Measurements from ENCODE around the gene DENND4A.

Gene DENND4A

DNA sequence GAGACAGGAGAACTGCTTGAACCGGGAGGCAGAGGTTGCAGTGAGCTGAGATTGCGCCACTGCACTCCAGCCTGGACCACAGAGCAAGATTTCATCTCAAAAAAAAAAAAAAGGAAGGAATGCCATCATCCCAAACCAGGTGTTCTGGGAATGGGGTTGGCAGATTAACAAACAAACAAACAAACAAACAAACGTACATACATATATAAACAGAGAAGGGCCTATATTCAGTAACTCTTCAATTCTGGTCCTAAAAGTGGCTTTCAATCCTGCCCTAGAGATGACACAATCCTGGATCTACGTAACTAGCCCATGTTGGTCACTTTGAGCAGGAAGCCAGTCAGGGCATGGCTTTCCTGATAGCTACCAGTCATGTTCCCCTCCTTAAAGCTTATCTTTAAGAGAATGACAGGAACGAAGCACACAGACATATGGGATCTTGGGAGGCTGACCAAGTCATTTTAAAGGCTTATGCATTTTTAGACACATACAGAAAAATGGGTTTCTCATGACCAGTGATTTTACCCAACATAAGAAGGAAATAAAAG is 47.3 kb upstream of the DENND4A start (continued):
- TF ChIP-seq CTCF (tag by site-specific recombination; IDR thresholded peaks at IDR 0.05) (no peak), ZNF585B (tag by site-specific recombination; IDR thresholded peaks at IDR 0.05) (no peak), ZNF660 (tag by site-specific recombination; IDR thresholded peaks at IDR 0.05) (no peak), KLF7 (tag by site-specific recombination; IDR thresholded peaks at IDR 0.05; ENCODE audit: borderline replicate concordance) (no peak)
- TF ChIP-seq, protein P1, sequence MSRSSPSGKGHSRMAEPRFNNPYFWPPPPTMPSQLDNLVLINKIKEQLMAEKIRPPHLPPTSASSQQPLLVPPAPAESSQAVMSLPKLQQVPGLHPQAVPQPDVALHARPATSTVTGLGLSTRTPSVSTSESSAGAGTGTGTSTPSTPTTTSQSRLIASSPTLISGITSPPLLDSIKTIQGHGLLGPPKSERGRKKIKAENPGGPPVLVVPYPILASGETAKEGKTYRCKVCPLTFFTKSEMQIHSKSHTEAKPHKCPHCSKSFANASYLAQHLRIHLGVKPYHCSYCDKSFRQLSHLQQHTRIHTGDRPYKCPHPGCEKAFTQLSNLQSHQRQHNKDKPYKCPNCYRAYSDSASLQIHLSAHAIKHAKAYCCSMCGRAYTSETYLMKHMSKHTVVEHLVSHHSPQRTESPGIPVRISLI (tag by site-specific recombination; IDR thresholded peaks at IDR 0.05): no peak

- CTCF ChIA-PET: interaction anchor here (0.6 to 7.1 kb wide), 23 partner anchors 8 to 321 kb away, joined by 3 to 57 read pairs (median 4); partner anchors contain the start of gene RAB11A
- POLR2A ChIA-PET: interaction anchor here (0.6 kb wide), 1 partner anchor 418 kb away, joined by 3 read pairs; no protein-coding TSS in a partner anchor
- TF ChIP-seq PRDM1 (tag by site-specific recombination; IDR thresholded peaks at IDR 0.05) (peak; percentile 88), ZNF112 (tag by site-specific recombination; IDR thresholded peaks at IDR 0.05) (no peak), SCRT2 (tag by site-specific recombination; IDR thresholded peaks at IDR 0.05) (no peak), ZNF555 (tag by site-specific recombination; conservative IDR thresholded peaks at IDR 0.05) (no peak), SP2 (tag by site-specific recombination; IDR thresholded peaks at IDR 0.05) (no peak), ZNF138 (tag by site-specific recombination; IDR thresholded peaks at IDR 0.05; ENCODE audit: borderline replicate concordance) (no peak), ZNF600 (tag by site-specific recombination; IDR thresholded peaks at IDR 0.05) (no peak)
- TF ChIP-seq, protein P2, sequence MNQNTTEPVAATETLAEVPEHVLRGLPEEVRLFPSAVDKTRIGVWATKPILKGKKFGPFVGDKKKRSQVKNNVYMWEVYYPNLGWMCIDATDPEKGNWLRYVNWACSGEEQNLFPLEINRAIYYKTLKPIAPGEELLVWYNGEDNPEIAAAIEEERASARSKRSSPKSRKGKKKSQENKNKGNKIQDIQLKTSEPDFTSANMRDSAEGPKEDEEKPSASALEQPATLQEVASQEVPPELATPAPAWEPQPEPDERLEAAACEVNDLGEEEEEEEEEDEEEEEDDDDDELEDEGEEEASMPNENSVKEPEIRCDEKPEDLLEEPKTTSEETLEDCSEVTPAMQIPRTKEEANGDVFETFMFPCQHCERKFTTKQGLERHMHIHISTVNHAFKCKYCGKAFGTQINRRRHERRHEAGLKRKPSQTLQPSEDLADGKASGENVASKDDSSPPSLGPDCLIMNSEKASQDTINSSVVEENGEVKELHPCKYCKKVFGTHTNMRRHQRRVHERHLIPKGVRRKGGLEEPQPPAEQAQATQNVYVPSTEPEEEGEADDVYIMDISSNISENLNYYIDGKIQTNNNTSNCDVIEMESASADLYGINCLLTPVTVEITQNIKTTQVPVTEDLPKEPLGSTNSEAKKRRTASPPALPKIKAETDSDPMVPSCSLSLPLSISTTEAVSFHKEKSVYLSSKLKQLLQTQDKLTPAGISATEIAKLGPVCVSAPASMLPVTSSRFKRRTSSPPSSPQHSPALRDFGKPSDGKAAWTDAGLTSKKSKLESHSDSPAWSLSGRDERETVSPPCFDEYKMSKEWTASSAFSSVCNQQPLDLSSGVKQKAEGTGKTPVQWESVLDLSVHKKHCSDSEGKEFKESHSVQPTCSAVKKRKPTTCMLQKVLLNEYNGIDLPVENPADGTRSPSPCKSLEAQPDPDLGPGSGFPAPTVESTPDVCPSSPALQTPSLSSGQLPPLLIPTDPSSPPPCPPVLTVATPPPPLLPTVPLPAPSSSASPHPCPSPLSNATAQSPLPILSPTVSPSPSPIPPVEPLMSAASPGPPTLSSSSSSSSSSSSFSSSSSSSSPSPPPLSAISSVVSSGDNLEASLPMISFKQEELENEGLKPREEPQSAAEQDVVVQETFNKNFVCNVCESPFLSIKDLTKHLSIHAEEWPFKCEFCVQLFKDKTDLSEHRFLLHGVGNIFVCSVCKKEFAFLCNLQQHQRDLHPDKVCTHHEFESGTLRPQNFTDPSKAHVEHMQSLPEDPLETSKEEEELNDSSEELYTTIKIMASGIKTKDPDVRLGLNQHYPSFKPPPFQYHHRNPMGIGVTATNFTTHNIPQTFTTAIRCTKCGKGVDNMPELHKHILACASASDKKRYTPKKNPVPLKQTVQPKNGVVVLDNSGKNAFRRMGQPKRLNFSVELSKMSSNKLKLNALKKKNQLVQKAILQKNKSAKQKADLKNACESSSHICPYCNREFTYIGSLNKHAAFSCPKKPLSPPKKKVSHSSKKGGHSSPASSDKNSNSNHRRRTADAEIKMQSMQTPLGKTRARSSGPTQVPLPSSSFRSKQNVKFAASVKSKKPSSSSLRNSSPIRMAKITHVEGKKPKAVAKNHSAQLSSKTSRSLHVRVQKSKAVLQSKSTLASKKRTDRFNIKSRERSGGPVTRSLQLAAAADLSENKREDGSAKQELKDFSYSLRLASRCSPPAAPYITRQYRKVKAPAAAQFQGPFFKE (tag by site-specific recombination; IDR thresholded peaks at IDR 0.05; ENCODE audit: borderline replicate concordance): no peak
- TF ChIP-seq, protein P3, sequence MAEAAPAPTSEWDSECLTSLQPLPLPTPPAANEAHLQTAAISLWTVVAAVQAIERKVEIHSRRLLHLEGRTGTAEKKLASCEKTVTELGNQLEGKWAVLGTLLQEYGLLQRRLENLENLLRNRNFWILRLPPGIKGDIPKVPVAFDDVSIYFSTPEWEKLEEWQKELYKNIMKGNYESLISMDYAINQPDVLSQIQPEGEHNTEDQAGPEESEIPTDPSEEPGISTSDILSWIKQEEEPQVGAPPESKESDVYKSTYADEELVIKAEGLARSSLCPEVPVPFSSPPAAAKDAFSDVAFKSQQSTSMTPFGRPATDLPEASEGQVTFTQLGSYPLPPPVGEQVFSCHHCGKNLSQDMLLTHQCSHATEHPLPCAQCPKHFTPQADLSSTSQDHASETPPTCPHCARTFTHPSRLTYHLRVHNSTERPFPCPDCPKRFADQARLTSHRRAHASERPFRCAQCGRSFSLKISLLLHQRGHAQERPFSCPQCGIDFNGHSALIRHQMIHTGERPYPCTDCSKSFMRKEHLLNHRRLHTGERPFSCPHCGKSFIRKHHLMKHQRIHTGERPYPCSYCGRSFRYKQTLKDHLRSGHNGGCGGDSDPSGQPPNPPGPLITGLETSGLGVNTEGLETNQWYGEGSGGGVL (tag by site-specific recombination; IDR thresholded peaks at IDR 0.05): peak; percentile 39; the same call in 1 of the 2 replicates
These were observed 45.5 kb upstream of the DENND4A start for GRCh38 chr15:65837301-65838294.

More at GRCh38 chr15:65837301-65838294, 45.5 kb upstream of the DENND4A start:
- H3K36me3 ChIP-seq (ENCODE audit: control insufficient read depth in 2 of 2, insufficient read depth in 1 of 2, low read length in 2 of 2): no peaks in the 10 kb centered on the region
- peaks cover 12% of the 10 kb centered on the region for H3K4me1 ChIP-seq (ENCODE audit: control insufficient read depth, insufficient read depth, low read length)
- H3K4me3 ChIP-seq (ENCODE audit: low read depth, low read length): no peak overlapping the region
- no peaks in the 10 kb centered on the region for H3K9me3 ChIP-seq (ENCODE audit: control insufficient read depth, insufficient read depth, low read depth, low read length)
- no peak overlapping the region for H3K27ac ChIP-seq (ENCODE audit: extremely low read depth, low read depth, low read length)

Measured in HEK293 (cell line).